HG03521 (cell line): ENCODE results near the gene F12.
A peak's percentile ranks its signal among the peaks of the same experiment; 100 is the strongest.

ENCODE experiments used
- ATAC-seq: cut with Tn5 transposase; IDR thresholded peaks from one replicate; pipeline ENCODE4 v1.9.1; 2021; ENCODE audit warnings: mild to moderate bottlenecking, moderate library complexity; ENCODE audit not compliant: unreplicated experiment

The F12 gene

DNA sequence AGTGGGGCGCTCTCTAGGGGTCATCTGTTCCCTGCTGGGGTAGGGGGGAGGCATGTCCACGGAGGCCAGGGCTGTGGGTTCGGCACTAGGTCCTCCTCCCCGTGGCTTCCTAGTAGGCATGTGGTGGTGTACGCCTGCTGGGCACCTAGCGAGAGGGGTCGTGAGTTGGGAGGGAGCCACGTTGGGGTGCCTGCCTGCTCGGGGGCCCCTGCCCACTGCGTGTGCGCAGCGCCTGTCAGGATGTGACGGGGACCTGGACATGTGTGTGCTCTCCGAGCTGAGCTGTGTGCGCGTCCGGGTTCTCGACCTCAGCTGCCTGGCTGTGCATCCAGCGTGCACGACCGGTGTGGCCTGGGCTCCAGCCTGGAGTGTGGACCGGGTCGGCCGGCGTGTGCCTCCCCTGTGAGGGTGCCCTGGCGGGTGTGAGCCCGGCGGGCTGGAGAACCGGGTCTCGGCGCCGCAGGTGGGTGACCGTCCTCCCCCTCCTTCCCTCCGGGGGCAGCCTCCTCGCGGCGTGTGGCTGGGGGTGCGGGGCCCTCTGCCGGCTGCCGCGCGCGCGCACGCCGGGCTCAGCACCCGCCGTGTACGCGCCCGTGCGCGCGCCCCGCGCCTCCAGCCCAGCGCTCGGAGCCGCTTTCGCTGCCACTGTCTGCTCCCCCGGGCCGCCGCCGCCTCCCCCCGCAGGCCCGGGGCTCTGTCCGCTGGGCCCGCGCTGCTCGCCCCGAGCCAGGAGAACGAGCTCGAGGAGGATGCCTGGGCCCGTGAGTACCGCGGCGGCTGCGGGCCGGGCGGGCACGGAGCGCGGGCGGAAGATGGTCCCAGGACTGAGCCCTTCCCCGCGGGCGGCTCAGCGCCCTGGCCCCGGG, 37.1 kb upstream of the F12 start, which contains the start of gene PRR7:
Gene PRR7 (plus strand): TSS at position 615 of the 866 bp plus-strand sequence. CDS start 8,254 bp downstream, outside the sequence.
- ATAC-seq, result peak; percentile 36

DNA sequence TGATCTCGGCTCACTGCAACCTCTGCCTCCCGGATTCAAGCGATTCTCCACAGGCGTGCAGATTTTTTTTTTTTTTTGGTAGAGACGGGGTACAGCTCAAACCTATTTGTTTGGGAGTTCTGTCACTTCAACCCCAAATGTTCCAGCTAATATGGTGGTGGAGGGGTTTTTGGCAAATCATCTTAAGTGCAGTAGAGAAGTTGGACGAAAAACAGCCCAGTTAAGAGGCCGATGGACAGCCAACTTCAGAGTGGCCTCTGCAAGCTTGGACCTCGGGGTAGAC, 36.5 kb upstream of the F12 start:
- ATAC-seq, result no peak

DNA sequence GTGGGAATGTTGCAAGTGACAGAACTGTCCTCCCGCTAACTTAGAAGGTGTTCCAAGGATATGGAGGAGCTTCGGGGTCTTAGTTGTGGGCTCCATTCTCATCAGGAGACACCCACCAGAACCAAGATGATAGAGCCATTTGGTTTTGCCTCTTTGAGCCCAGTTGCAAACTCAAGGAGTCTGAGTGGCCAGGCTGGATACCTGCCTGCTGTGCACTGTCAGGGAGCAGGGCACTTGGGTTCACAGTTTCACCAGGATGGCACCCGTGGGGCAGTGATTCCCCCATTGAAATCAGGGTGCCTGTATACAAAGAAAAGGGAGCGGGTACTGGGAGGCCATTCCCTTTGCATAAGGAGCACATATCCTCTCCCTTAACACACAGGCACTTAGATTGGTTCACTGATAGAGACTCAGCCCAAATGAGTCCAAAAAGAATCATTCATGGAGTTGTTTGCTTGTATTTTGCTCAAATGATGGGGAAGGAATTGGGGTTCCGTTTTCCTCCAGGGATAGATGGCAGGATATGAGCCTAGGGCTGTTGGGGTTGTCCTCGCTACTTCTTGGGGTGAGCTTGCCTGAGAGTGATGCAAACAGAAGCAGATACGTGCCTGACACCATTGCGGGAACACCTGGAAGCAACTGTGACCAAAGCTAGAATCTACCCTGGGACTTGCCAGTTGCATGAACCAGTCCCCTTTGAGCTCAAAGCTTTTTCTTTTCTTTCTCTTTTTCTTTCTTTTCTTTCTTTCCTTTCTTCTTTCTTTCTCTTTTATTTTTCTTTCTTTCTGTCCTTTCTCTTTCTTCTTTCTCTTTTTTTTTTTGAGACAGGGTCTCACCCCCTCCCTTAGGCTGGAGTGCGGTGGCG, 35.9 kb upstream of the F12 start:
- no peak for ATAC-seq

- ATAC-seq, result no peak
These were observed 35.0 kb upstream of the F12 start for GRCh38 chr5:177444106-177445051.

- no peak for ATAC-seq
These were observed 34.0 kb upstream of the F12 start for GRCh38 chr5:177443144-177443983.

DNA sequence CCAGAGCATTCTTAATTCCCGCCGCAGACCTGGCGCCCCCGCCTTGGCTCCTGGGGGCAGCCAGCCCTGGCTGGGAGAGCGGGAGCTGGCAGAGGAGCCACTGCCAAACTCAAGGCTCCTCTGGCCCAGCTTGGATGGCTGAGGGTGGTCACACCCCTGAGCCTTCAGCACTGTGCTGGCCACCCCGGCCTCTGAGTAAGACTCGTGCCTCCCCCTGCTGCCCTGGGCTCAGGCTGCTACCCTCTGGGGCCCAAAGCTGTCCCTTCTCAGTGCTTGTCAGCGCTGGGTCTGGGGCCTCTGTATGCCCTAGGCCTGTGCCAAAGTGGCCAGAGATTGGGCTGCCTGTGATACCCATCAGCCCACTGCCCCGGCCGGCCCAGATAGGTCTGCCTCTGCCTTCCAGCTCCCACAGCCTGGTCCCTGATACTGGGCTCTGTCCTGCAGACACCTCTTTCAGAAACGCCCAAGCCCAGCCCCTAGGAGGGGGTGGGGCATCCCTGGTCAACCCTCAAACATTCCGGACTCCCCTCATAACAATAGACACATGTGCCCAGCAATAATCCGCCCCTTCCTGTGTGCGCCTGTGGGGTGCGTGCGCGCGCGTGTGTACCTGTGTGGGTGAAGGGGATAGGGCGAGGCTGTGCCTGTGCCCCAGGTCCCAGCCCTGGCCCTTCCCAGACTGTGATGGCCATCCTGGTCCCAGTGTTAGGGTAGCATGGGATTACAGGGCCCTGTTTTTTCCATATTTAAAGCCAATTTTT, 32.9 kb upstream of the F12 start:
- no peak for ATAC-seq

- ATAC-seq, result no peak
These were observed 31.8 kb upstream of the F12 start for GRCh38 chr5:177440990-177441780.

DNA sequence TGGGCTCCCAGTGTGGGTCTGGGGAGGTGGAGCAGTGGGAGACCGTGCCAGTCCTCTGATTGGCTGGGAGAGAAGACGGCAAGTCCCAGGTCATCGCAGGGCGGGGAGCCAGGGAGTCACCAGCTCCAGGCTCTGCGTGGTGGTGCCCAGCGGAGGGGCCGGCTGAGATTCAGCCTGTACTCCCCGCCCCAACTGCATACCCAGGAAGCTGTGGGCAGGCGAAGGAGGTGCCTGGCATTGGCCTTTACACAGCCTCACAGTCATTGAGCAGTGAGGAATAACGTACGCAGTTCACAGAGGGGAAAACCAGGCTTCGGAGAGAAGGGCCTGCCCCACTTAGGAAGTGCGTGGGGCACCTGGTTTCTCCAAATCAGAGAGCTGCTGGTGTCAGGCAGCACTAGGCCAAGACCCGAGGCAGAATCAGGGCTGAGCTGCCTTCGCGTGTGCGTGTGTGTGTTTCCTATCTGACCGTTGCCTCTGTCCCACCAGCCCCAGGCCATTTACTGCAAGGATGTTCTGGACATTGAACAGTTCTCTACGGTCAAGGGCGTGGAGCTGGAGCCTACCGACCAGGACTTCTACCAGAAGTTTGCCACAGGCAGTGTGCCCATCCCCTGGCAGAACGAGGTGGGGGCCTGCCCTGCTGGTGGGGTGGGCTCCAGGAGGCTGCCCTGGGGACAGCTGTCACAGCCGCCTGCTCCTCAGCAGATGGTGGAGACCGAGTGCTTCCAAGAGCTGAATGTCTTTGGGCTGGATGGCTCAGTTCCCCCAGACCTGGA, 31.0 kb upstream of the F12 start:
- no peak for ATAC-seq

DNA sequence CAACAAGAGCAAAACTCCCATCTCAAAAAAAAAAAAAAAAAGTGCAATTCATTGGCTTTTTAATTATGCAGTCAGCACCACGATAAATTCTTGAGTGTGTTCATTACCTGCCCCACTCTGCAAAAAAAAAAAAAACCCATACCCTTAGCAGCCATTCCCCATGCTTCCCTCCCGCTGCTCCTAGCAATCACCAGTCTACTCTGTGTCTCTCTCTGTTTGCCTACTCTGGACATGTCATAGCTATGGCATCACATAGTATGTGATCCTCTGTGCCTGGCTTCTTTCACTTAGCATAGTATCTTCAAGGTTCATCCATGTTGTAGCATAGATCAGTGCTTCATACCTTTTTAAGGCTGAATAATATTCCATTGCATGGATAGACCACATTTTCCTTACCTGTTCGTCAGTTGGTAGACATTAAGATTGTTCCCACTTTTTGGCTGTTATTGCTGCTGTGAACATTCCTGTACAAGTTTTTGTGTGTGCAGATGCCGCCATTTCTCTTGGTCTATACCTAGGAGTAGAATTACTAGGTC, 30.2 kb upstream of the F12 start:
- ATAC-seq, result no peak

GRCh38 chr5:177438468-177438867, 29.1 kb upstream of the F12 start:
- no peak for ATAC-seq

- no peak for ATAC-seq
These were observed 28.3 kb upstream of the F12 start for GRCh38 chr5:177437623-177438022.

DNA sequence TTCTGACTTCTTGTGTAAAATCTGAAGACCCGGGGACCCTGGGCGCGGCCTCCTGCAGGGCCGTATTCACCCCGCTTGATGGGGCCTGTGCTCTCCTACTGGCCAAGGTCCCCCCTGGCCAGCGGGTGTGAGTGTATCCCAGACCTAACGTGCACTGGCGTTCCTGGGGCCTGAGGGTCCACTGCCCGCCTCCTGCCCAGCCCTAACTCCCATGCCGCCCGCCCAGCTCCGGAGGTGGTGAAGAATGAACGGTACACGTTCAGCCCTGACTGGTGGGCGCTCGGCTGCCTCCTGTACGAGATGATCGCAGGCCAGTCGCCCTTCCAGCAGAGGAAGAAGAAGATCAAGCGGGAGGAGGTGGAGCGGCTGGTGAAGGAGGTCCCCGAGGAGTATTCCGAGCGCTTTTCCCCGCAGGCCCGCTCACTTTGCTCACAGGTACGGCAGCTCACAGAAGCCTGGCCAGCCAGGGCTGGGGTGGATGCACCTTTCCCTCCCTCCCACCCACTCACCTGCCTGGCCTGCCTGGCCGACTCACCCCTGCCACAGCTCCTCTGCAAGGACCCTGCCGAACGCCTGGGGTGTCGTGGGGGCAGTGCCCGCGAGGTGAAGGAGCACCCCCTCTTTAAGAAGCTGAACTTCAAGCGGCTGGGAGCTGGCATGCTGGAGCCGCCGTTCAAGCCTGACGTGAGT, 26.6 kb upstream of the F12 start:
- no peak for ATAC-seq

DNA sequence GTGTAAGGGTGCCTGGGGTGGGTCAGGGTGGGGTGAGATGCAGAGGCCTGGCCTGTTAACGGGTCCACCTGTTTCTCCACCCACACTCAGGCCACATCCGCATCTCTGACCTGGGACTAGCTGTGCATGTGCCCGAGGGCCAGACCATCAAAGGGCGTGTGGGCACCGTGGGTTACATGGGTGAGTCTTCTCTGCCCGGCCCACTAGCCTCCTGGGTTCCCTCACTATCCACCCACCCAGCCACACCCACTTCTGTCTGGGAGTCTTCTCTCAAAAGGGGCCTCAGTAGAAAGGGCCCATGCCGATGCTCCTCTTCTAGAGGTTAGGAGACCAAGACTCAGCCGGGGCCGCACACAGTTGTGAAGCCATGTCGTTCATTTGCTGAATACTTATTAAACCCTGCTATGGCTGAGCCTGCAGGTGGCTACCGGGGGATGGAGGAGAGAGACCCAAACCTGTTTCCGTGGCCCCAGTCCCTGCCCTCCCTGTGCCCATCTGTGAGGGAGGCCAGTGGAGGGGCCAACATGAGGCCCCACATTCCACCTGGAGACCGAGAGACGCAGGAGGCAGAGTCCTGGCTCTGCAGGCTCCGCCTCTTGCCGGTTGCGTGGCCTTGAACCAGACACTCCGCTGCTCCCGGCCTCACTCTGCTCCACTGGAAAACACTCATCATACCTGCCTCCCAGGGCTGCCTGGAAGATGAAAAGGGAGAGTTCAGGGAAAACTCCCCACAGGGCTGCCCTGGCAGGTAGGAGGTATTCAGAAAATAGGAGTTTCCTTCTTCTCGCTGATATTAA, 25.8 kb upstream of the F12 start:
- ATAC-seq, result no peak

- ATAC-seq, result no peak
These were observed 25.1 kb upstream of the F12 start for GRCh38 chr5:177434437-177434836.

- ATAC-seq, result no peak
These were observed 24.4 kb upstream of the F12 start for GRCh38 chr5:177433658-177434217.
